K562 (cell line): Measurements from ENCODE around the gene CLDN15. TPM values are rescaled to one million over a fixed set of nuclear protein-coding genes. Genes with fewer than 3 reads are reported as not detected.

ENCODE experiments used
- ATAC-seq: fragments of 200-7000 bp; cut with Tn5 transposase; 3 replicates; pipeline ENCODE4 v1.9.1; 2020; ENCODE audit warnings: moderate library complexity
- BruUV-seq: library from RNA; stranded (reverse); fragments of 400-500 nt; replicated peaks from 2 replicates; lab custom pipeline; 2021; lab: Mats Ljungman, UMichigan
- CTCF ChIA-PET: fragments of 300-600 bp; formaldehyde crosslinking; extraction: SDS; loops from one replicate; lab custom pipeline; 2021; ENCODE audit warnings: low intra/inter-chr PET ratio; lab: Yijun Ruan, JAX
- POLR2A ChIA-PET: fragments of 300-600, 350-650 bp; sonication (Branson Sonifier 250); formaldehyde crosslinking; extraction: SDS; loops from one replicate; lab custom pipeline; 2021; ENCODE audit warnings: antibody characterized with exemption, inconsistent platforms; lab: Yijun Ruan, JAX
- DNase-seq, 4 experiments: peaks; one replicate each; pipeline versions ENCODE4 v3.0.0 to v3.0.0-alpha.2; 2011 to 2018; ENCODE audit warnings: low spot score in 3 of 4, mixed read lengths in 3 of 4; ENCODE audit errors: extremely low read depth in 1 of 4
- FAIRE-seq: peaks from 2 replicates; lab custom pipeline; 2011; peaks lifted over from hg19 to GRCh38; lab: Jason Lieb, UNC
- H2AFZ ChIP-seq: 2 replicates; pipeline ENCODE4 v1.6.0; 2011; ENCODE audit warnings: low read depth, low read length, control low read depth, inconsistent platforms
- H3K27ac ChIP-seq: fragments of 200-600 bp; 3 replicates; pipeline ENCODE4 v1.8.0; 2011; ENCODE audit warnings: low read depth, mild to moderate bottlenecking, control low read depth, inconsistent platforms, low read length, moderate library complexity, mixed read lengths; ENCODE audit errors: extremely low read depth
- H3K27me3 ChIP-seq, 2 experiments: fragments of 300-600 bp in 1 of 2; 2 replicates in 1 of 2; 3 replicates in 1 of 2; pipeline versions ENCODE4 v1.6.0 to v1.8.0; 2011; ENCODE audit warnings: inconsistent platforms in 2 of 2, low read length in 2 of 2, mild to moderate bottlenecking in 1 of 2, mixed read lengths in 1 of 2, moderate library complexity in 1 of 2; ENCODE audit not compliant: control insufficient read depth in 2 of 2, insufficient read depth in 2 of 2
- H3K36me3 ChIP-seq: fragments of 300-600 bp; 3 replicates; pipeline ENCODE4 v1.8.0; 2011; ENCODE audit warnings: mild to moderate bottlenecking, low read length, inconsistent platforms; ENCODE audit not compliant: control insufficient read depth, insufficient read depth
- H3K4me1 ChIP-seq, 2 experiments: fragments of 200-600 bp in 1 of 2; replicated peaks in 1 of 2; 2 replicates in 1 of 2; 3 replicates in 1 of 2; pipeline versions ENCODE4 v1.5.1 to v1.8.0; 2011; ENCODE audit warnings: inconsistent platforms in 2 of 2, low read length in 2 of 2, mild to moderate bottlenecking in 1 of 2, mixed read lengths in 1 of 2, moderate library complexity in 1 of 2; ENCODE audit not compliant: control insufficient read depth in 2 of 2, insufficient read depth in 2 of 2
- H3K4me2 ChIP-seq: 2 replicates; pipeline ENCODE4 v1.6.1; 2011; ENCODE audit warnings: low read length, control low read depth, inconsistent platforms, mixed read lengths; ENCODE audit not compliant: insufficient read depth
- H3K4me3 ChIP-seq: fragments of 200-600 bp; sonication (generic), shearing (Covaris generic); 2 replicates; pipeline ENCODE4 v1.5.1; 2016; ENCODE audit warnings: control low read depth, inconsistent platforms
- H3K79me2 ChIP-seq: fragments of 200-600 bp; 3 replicates; pipeline ENCODE4 v1.8.0; 2011; ENCODE audit warnings: low read length, inconsistent platforms; ENCODE audit not compliant: control insufficient read depth, insufficient read depth
- H3K9ac ChIP-seq, 2 experiments: 2 replicates each; pipeline versions ENCODE4 v1.6.0 to v1.6.1; 2011; ENCODE audit warnings: low read depth in 2 of 2, low read length in 2 of 2, control low read depth in 1 of 2, inconsistent platforms in 1 of 2, mild to moderate bottlenecking in 1 of 2, mixed read lengths in 1 of 2; ENCODE audit not compliant: insufficient read depth in 1 of 2
- H3K9me1 ChIP-seq: one replicate; pipeline ENCODE4 v1.6.0; 2011; ENCODE audit warnings: inconsistent platforms, mild to moderate bottlenecking, low read length, moderate library complexity; ENCODE audit not compliant: control insufficient read depth, insufficient read depth
- H3K9me3 ChIP-seq: replicated peaks from 2 replicates; pipeline ENCODE4 v1.5.1; 2011; ENCODE audit warnings: low read depth, low read length, inconsistent platforms; ENCODE audit not compliant: control insufficient read depth, insufficient read depth
- H4K20me1 ChIP-seq: replicated peaks from 2 replicates; pipeline ENCODE4 v1.6.1; 2011; ENCODE audit warnings: low read length, inconsistent platforms, mixed read lengths; ENCODE audit not compliant: control insufficient read depth, insufficient read depth
- ARID1B ChIP-seq: fragments of 450-650 bp; IDR thresholded peaks from 2 replicates; pipeline ENCODE4 v1.6.1; 2016; ENCODE audit warnings: antibody characterized with exemption, mild to moderate bottlenecking, inconsistent platforms
- DIDO1 ChIP-seq: fragments of 450-650 bp; IDR thresholded peaks from 2 replicates; pipeline ENCODE4 v1.6.1; 2016; ENCODE audit warnings: low read depth, missing biosample characterization, missing genetic modification characterization
- ESRRA ChIP-seq: fragments of 450-650 bp; IDR thresholded peaks from 2 replicates; pipeline ENCODE4 v1.6.1; 2014; ENCODE audit warnings: low read depth, mild to moderate bottlenecking, moderate library complexity, borderline replicate concordance
- HEY1 ChIP-seq: fragments of 250-450 bp; sonication (Bioruptor Pico); IDR thresholded peaks from 2 replicates; pipeline ENCODE4 v1.5.0; 2020; ENCODE audit warnings: mild to moderate bottlenecking, moderate library complexity, borderline replicate concordance
- NR2C1 ChIP-seq, 2 experiments: fragments of 450-650 bp; IDR thresholded peaks; 2 replicates each; pipeline ENCODE4 v1.6.1; 2017; ENCODE audit warnings: mild to moderate bottlenecking in 2 of 2, antibody characterized with exemption in 1 of 2, inconsistent platforms in 1 of 2, missing compliant biosample characterization in 1 of 2, missing genetic modification characterization in 1 of 2
- POLR3G ChIP-seq: IDR thresholded peaks from 2 replicates; pipeline ENCODE4 v1.6.1; 2011; ENCODE audit not compliant: insufficient read length, insufficient replicate concordance; ENCODE audit errors: extremely low read depth
- PPARD ChIP-seq: fragments of 250-450 bp; sonication (Bioruptor Pico); IDR thresholded peaks from 2 replicates; pipeline ENCODE4 v1.8.0; 2022; ENCODE audit warnings: inconsistent platforms, mild to moderate bottlenecking, moderate library complexity
- SPI1 ChIP-seq: IDR thresholded peaks from 2 replicates; pipeline ENCODE4 v1.6.1; 2011; ENCODE audit warnings: low read depth, low read length, control low read depth, borderline replicate concordance
- TCF7 ChIP-seq: sonication (generic); IDR thresholded peaks from 2 replicates; pipeline ENCODE4 v1.6.1; 2016; ENCODE audit warnings: antibody characterized with exemption, borderline replicate concordance
- XRCC4 ChIP-seq: IDR thresholded peaks from one replicate; pipeline ENCODE4 v1.6.1; 2011; ENCODE audit not compliant: insufficient read depth, insufficient read length; ENCODE audit errors: extremely low read depth
- ZEB2 ChIP-seq: fragments of 450-650 bp; IDR thresholded peaks from 2 replicates; pipeline ENCODE4 v1.6.1; 2016
- ZHX1 ChIP-seq: fragments of 150-350 bp; conservative IDR thresholded peaks from 2 replicates; pipeline ENCODE4 v1.6.1; 2014; ENCODE audit warnings: low read length
- ZNF146 ChIP-seq: IDR thresholded peaks from one replicate; pipeline ENCODE4 v1.6.1; 2018; ENCODE audit warnings: missing compliant biosample characterization; ENCODE audit not compliant: unreplicated experiment
- ZNF347 ChIP-seq: fragments of 450-650 bp; formaldehyde crosslinking; IDR thresholded peaks from 2 replicates; pipeline ENCODE4 v1.4.0; 2020; ENCODE audit warnings: low read depth, mild to moderate bottlenecking, moderate library complexity
- WGBS: fragments of 100-300 bp; shearing (Covaris generic); methylation state at CpG from one replicate; pipeline ENCODE4 v1.1.6; 2016; ENCODE audit warnings: low coverage, mixed read lengths; ENCODE audit not compliant: insufficient coverage; ENCODE audit errors: missing lambda C conversion rate; 5-methylcytosine and 5-hydroxymethylcytosine counted together
- in situ Hi-C: fragments of 300-500 bp; cut with MboI; formaldehyde crosslinking; loops from 4 replicates; pipeline ENCODE4 v1.15.0; 2018; ENCODE audit warnings: inconsistent platforms, mixed read lengths
- intact Hi-C: fragments of 100-400 bp; cut with micrococcal nuclease; formaldehyde crosslinking; loops from 2 replicates; pipeline ENCODE4 v1.14.2; 2022
- polyA plus RNA-seq, 8 experiments: library from polyadenylated mRNA; depleted of rRNA in 4 of 8; stranded (reverse) in 5 of 8; unstranded in 3 of 8; fragments of >200 nt; fragmentation: Nextera tagmentation in 2 of 8; fragmentation: Illumina TruSeq in 1 of 8; extraction: Ambion mirVana in 2 of 8; extraction: Trizol in 1 of 8; gene quantifications; 2 replicates each; pipeline versions ENCODE4 v1.2.1 to v1.2.3, GENCODE V29; 2011 to 2014; ENCODE audit warnings: inconsistent platforms in 1 of 8, missing spikeins in 1 of 8
- total RNA-seq, 7 experiments: library from RNA; depleted of rRNA in 6 of 7; stranded (reverse); fragments of >200 nt in 6 of 7; fragmentation: Illumina TruSeq in 2 of 7; extraction: Trizol in 2 of 7; gene quantifications; 2 replicates each; pipeline versions ENCODE4 v1.2.1 to v1.2.3, GENCODE V29; 2011 to 2021; ENCODE audit warnings: low replicate concordance in 1 of 7
- TF ChIP-seq, protein P1 (sequence below): fragments of 450-650 bp; IDR thresholded peaks from 2 replicates; pipeline ENCODE4 v1.6.1; 2017; ENCODE audit warnings: antibody characterized with exemption

The CLDN15 gene
- total and polyA plus RNA-seq, 9 of the 15 experiments (the other 6 are each of a cell fraction or from before 2014, with no cell fraction given): 0.32 to 14.5 (median 7.4) TPM

DNA sequence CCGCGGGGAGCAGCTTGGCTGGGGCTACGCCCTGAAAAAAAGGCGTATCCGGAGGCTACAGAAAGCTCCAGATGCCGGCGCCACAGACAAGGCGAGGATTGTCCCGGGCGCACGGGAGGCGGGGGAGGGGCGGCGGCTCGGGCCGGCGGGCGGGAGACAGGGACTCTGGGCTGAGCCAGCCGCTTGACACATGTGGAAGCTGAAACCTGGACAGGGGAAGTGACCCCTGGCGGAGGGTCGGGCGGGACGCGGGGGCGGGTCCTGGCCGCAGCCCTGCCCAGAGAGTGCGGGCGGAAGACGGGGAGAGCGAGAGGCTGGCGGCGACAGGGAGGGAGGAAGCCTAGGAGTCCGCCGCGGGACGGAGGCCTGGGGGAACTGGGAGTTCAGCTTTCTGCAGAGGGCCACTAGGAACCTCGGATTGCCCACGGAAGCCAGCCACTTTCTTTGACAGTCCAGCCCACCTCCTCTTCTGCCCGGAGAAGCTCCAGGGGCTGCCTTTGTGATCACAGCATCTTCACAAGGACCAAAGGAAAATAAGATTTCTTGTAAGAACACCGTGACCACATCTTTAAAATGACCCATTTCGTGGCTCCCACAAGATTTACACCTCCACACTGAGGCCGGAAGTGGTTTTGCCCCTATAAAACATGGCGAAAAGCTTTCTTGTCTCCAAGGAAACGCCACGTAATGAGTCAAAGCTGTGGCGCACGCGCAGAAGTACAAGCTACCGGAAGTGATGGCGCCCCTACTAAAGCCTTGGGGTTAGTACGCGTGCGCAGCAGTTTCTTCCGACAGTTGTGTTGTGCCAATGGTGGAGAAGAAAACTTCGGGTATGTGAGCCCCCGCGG lies 20.0 kb downstream of the CLDN15 start, which contains the start of the genes PLOD3 and ZNHIT1:
PLOD3 (minus strand) TSS at position 194 of the 848 bp plus-strand sequence. CDS start 307 bp downstream, outside the sequence.
ZNHIT1 (plus strand) TSS at position 778 of the 848 bp plus-strand sequence; CDS start at position 809, 31 bp downstream.
- in situ Hi-C loops: no loop called here
- BruUV-seq: no TSS peak
- FAIRE-seq (peak; percentile 99), ATAC-seq (peak; percentile 94), DNase-seq (peak; percentile 98 to 100 (median 99))
- H2AFZ ChIP-seq: peak within 1 kb of the TSS; percentile 97
- H3K4me1 ChIP-seq: peaks cover 22 to 42% of the 10 kb centered on the region in 2 experiments
- H3K9ac ChIP-seq: peak within 1 kb of the TSS; percentile 88 to 92
- POLR2A ChIA-PET: interaction anchor here (0.5 to 2.4 kb wide), 18 partner anchors 10 to 122 kb away, joined by 3 to 19 read pairs (median 4); partner anchors contain the start of gene CLDN15
- peaks cover 46% of the 10 kb centered on the region for H3K79me2 ChIP-seq
- H4K20me1 ChIP-seq: no peaks in the 10 kb centered on the region
- under 1% methylated on average over 34 of the region's 57 CpGs for WGBS
- H3K36me3 ChIP-seq: peaks cover 35% of the 10 kb centered on the region; the same call in 2 of the 3 replicates
- H3K27me3 ChIP-seq: no peaks in the 10 kb centered on the region
- H3K27ac ChIP-seq: peak within 1 kb of the TSS; percentile 95
- intact Hi-C loops: loop anchor here (1.0 kb wide), 1 partner anchor 25 kb away; no protein-coding TSS in a partner anchor
- no peaks in the 10 kb centered on the region for H3K9me3 ChIP-seq
- H3K9me1 ChIP-seq: peaks cover 9% of the 10 kb centered on the region
- CTCF ChIA-PET: interaction anchor here (0.6 to 1.0 kb wide), 3 partner anchors 25 to 604 kb away, joined by 3 read pairs; no protein-coding TSS in a partner anchor
- peak within 1 kb of the TSS; percentile 96 for H3K4me2 ChIP-seq
- H3K4me3 ChIP-seq: peak within 1 kb of the TSS; percentile 67
- no peak for TF ChIP-seq XRCC4
- TF ChIP-seq ZNF146 (CRISPR knock-in tag): no peak
- TF ChIP-seq NR2C1 (IDR thresholded peaks at IDR 0.05): peak; percentile 79
- peak; percentile 81; the same call in 1 of the 2 replicates for TF ChIP-seq NR2C1 (tag; IDR thresholded peaks at IDR 0.05)
- TF ChIP-seq HEY1: no peak
- TF ChIP-seq, protein P1, sequence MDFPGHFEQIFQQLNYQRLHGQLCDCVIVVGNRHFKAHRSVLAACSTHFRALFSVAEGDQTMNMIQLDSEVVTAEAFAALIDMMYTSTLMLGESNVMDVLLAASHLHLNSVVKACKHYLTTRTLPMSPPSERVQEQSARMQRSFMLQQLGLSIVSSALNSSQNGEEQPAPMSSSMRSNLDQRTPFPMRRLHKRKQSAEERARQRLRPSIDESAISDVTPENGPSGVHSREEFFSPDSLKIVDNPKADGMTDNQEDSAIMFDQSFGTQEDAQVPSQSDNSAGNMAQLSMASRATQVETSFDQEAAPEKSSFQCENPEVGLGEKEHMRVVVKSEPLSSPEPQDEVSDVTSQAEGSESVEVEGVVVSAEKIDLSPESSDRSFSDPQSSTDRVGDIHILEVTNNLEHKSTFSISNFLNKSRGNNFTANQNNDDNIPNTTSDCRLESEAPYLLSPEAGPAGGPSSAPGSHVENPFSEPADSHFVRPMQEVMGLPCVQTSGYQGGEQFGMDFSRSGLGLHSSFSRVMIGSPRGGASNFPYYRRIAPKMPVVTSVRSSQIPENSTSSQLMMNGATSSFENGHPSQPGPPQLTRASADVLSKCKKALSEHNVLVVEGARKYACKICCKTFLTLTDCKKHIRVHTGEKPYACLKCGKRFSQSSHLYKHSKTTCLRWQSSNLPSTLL: no peak
- TF ChIP-seq DIDO1 (tag): no peak
- no peak for TF ChIP-seq ZEB2
- TF ChIP-seq PPARD (CRISPR knock-in tag): no peak
- no peak for TF ChIP-seq TCF7
- peak; percentile 69; the same call in 1 of the 2 replicates for TF ChIP-seq SPI1
- no peak for TF ChIP-seq ZNF347
- peak; percentile 49; the same call in 1 of the 2 replicates for TF ChIP-seq ARID1B
- 0 out of 2 replicates have a peak, but pooled peaks have one; percentile 21 for TF ChIP-seq ZHX1
- TF ChIP-seq POLR3G: no peak
- peak; percentile 36; the same call in 1 of the 2 replicates for TF ChIP-seq ESRRA
